ENCODE results near the gene NCBP3.
"Not testable (repeated sequence)": the region's sequence is repeated elsewhere in the genome, so short reads cannot be mapped to it uniquely, and the experiment has no call there.

Gene NCBP3

DNA sequence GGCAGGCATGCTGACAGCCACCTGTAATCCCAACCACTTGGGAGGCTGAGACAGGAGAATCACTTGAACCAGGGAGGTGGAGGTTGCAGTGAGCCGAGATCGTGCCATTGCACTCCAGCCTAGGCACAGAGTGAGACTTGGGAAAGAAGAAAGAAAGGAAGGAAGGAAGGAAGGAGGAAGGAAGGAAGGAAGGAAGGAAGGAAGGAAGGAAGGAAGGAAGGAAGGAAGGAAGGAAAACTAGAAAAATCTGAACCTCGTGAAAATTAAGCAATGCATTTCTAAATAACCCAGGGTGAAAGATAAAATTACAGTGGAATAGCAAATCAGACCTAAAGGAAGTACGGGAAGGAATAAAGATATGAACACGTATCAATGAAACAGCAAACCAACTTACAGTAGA lies 60.7 kb downstream of the NCBP3 start:
- not testable (repeated sequence) for H3K9me3 ChIP-seq (ENCODE audit: control insufficient read depth, insufficient read depth, low read length); H3K36me3 ChIP-seq (ENCODE audit: control insufficient read depth, insufficient read depth, low read length); H3K4me1 ChIP-seq (ENCODE audit: control insufficient read depth, insufficient read depth, low read length); H3K27ac ChIP-seq (ENCODE audit: low read depth, low read length); H3K4me3 ChIP-seq (ENCODE audit: low read depth, low read length); H3K9ac ChIP-seq (ENCODE audit: low read depth, low read length); H3K27me3 ChIP-seq (ENCODE audit: control insufficient read depth, insufficient read depth, low read length)

DNA sequence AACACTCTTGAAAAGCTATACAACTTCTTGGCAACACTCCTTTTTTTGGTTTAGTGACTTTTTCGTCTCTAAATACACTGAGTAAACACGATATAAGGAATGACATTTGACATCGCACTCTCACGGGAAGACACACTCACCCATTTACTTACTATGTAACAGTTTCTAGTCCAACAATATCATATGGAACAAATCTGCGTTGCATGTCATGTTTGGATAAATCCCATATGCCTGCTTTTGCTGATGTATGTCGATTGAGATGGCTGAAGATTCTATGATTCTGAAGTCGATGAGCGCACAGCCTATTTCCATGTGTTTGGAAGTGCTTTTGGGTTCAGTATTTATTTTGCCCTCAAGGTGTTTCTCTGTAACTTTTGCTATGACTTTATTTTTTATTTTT lies 63.3 kb downstream of the NCBP3 start:
- no peaks in the 10 kb centered on the region for H3K4me1 ChIP-seq (ENCODE audit: control insufficient read depth, insufficient read depth, low read length)
- no peak overlapping the region for H3K27ac ChIP-seq (ENCODE audit: low read depth, low read length)

DNA sequence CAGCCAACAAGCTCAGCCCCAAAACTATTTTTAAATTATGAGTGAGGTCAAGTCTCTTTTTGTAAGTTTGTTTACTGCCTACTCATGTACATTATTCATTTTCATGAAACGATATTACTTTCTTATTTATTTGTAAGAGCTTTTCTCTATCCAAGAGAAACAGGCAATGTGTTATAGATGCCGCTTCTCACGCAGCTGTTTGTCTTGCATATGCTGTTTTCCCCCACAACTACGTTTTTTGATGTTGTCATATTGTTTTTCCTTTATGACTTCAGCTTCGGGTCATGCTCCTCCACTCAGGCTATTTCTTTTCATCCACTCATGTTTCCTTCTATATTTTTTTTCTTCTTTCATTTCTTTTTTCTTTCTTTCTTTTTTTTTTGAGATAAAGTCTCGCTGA lies 65.1 kb downstream of the NCBP3 start:
- Histone ChIP-seq H3K27ac (ENCODE audit: low read depth, low read length) (no peak overlapping the region), H3K27me3 (ENCODE audit: control insufficient read depth, insufficient read depth, low read length) (no peaks in the 10 kb centered on the region), H3K9ac (ENCODE audit: low read depth, low read length) (no peak overlapping the region), H3K4me3 (ENCODE audit: low read depth, low read length) (no peak overlapping the region), H3K4me1 (ENCODE audit: control insufficient read depth, insufficient read depth, low read length) (no peaks in the 10 kb centered on the region), H3K36me3 (ENCODE audit: control insufficient read depth, insufficient read depth, low read length) (no peaks in the 10 kb centered on the region), H3K9me3 (ENCODE audit: control insufficient read depth, insufficient read depth, low read length) (no peaks in the 10 kb centered on the region)

More for the DNA sequence above, 63.3 kb downstream of the NCBP3 start:
- H3K27me3 ChIP-seq (ENCODE audit: control insufficient read depth, insufficient read depth, low read length), result no peaks in the 10 kb centered on the region
- no peak overlapping the region for H3K9ac ChIP-seq (ENCODE audit: low read depth, low read length)
- H3K9me3 ChIP-seq (ENCODE audit: control insufficient read depth, insufficient read depth, low read length), result no peaks in the 10 kb centered on the region
- no peaks in the 10 kb centered on the region for H3K36me3 ChIP-seq (ENCODE audit: control insufficient read depth, insufficient read depth, low read length)
- no peak overlapping the region for H3K4me3 ChIP-seq (ENCODE audit: low read depth, low read length)

DNA sequence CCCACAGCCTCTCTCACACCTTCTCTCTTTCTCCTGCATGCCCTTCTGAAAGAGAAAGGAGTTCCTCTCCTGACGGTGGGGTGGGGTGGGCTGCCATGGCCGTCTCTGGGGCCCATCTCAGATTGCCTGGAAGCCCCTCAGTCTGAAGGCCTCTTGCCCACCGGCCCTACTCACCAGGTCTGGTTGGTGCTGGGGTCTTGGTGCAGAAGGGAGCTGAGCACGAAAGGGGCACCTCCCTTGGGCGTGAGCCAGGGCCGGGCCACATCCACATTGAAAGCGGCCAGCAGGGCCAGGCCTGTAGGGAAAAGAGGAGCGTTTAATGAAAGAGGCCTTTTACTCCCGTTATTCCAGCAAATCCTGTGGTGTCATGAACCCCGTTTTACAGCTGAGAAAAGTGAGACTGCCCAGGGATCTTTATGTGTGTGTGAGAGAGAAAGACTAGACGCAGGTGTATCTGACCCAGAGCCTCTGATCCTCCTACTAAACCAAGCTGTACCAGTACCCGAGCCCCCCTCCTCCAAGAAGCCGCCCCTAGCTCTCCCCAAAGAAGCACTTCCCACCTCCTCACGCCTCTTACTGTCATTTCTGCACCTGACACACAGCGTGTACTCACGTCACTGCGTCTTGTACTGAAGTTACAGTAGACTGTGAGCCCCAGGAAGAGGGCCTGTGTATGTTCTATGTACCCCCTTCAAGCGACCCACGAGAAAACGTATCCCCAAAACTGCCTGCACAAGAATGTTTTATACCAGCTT lies 68.5 kb downstream of the NCBP3 start:
- H3K27ac ChIP-seq (ENCODE audit: low read depth, low read length), result no peak overlapping the region
- no peaks in the 10 kb centered on the region for H3K36me3 ChIP-seq (ENCODE audit: control insufficient read depth, insufficient read depth, low read length)
- no peaks in the 10 kb centered on the region for H3K4me1 ChIP-seq (ENCODE audit: control insufficient read depth, insufficient read depth, low read length)
- H3K27me3 ChIP-seq (ENCODE audit: control insufficient read depth, insufficient read depth, low read length), result no peaks in the 10 kb centered on the region
- no peaks in the 10 kb centered on the region for H3K9me3 ChIP-seq (ENCODE audit: control insufficient read depth, insufficient read depth, low read length)
- H3K4me3 ChIP-seq (ENCODE audit: low read depth, low read length), result no peak overlapping the region
- no peak overlapping the region for H3K9ac ChIP-seq (ENCODE audit: low read depth, low read length)

DNA sequence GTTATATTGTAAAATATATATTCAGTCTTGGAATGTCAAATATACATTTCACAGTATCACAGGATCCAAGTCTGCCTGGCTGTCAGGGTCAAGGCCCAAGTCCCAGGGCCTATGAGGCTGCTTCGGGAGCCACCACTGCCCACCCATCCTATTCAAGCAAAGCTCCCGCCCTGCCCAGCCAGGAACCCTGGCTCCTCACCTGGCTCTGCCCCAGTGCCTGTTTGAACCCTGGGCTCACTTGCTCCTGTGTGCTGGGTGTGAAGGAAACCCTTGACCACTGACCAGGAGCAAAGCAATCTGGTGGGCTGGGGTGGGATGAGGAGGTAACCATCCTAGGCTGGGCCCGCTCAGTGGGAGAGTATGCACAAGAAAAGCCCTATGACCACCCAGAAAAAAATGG lies 72.1 kb downstream of the NCBP3 start:
- Histone ChIP-seq H3K9ac (ENCODE audit: low read depth, low read length) (no peak overlapping the region), H3K27me3 (ENCODE audit: control insufficient read depth, insufficient read depth, low read length) (no peaks in the 10 kb centered on the region), H3K27ac (ENCODE audit: low read depth, low read length) (no peak overlapping the region), H3K4me1 (ENCODE audit: control insufficient read depth, insufficient read depth, low read length) (no peaks in the 10 kb centered on the region), H3K4me3 (ENCODE audit: low read depth, low read length) (no peak overlapping the region), H3K9me3 (ENCODE audit: control insufficient read depth, insufficient read depth, low read length) (no peaks in the 10 kb centered on the region), H3K36me3 (ENCODE audit: control insufficient read depth, insufficient read depth, low read length) (no peaks in the 10 kb centered on the region)

DNA sequence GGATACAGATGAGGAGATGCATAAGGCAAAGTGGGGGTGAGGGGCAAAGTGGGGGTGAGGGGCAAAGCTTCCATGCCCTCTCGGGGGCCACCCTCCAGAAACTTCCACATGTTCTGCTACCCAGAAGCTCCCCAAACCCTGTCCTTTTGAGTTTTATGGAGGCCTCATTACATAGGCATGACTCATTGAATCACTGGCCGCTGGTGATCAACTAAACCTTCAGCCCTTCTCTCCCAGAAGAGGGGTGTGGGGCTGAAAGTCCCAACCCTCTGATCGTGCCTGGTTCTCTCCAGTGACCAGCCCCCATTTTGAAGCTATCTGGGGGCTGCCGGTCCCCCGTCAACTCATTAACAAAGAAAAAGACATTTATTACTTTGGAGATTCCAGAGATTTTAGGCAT lies 72.5 kb downstream of the NCBP3 start:
- H3K36me3 ChIP-seq (ENCODE audit: control insufficient read depth, insufficient read depth, low read length), result no peaks in the 10 kb centered on the region
- H3K27me3 ChIP-seq (ENCODE audit: control insufficient read depth, insufficient read depth, low read length), result no peaks in the 10 kb centered on the region
- no peak overlapping the region for H3K4me3 ChIP-seq (ENCODE audit: low read depth, low read length)
- H3K4me1 ChIP-seq (ENCODE audit: control insufficient read depth, insufficient read depth, low read length), result no peaks in the 10 kb centered on the region
- no peak overlapping the region for H3K27ac ChIP-seq (ENCODE audit: low read depth, low read length)
- H3K9ac ChIP-seq (ENCODE audit: low read depth, low read length), result no peak overlapping the region
- no peaks in the 10 kb centered on the region for H3K9me3 ChIP-seq (ENCODE audit: control insufficient read depth, insufficient read depth, low read length)

DNA sequence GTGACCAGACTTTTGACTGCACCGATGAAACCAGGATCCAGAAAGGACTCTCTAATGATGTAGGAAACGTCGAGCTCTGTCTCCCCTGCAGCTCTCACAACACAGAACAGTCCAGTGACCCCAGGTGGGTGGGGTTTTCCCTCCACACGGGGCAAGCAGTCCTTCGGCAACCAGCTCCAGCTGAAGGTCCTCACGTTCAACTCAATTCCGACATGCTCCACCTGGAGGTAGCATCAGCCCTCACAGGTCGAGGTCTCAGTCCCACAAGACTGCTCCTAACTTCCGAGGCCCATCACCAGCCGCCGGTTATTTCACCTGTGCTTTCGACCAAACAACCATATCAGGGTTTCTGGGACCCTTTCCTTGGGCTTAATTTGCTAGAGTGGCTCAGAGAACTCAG lies 73.3 kb downstream of the NCBP3 start:
- no peak overlapping the region for H3K9ac ChIP-seq (ENCODE audit: low read depth, low read length)
- no peaks in the 10 kb centered on the region for H3K36me3 ChIP-seq (ENCODE audit: control insufficient read depth, insufficient read depth, low read length)
- H3K4me3 ChIP-seq (ENCODE audit: low read depth, low read length), result no peak overlapping the region
- no peak overlapping the region for H3K27ac ChIP-seq (ENCODE audit: low read depth, low read length)
- H3K9me3 ChIP-seq (ENCODE audit: control insufficient read depth, insufficient read depth, low read length), result no peaks in the 10 kb centered on the region
- H3K4me1 ChIP-seq (ENCODE audit: control insufficient read depth, insufficient read depth, low read length), result no peaks in the 10 kb centered on the region
- H3K27me3 ChIP-seq (ENCODE audit: control insufficient read depth, insufficient read depth, low read length), result no peaks in the 10 kb centered on the region

DNA sequence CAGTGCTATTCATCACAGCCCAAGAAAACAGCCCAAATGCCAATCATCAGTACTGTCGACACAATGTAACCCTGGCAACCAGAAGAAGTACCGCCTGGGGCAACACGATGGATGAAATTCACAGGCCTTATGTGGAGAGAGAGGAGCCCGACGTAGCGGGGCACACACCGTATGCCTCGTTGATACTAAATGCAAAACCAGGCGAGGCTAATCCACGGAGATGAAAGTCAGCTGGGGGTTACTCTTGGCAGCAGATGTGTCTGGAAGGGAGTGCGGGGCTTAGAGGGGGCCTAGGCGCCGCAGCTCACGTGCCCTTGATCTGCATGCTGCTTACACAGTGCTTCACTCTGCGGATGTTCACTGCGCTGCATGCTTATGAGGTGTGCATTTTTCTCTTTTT lies 74.9 kb downstream of the NCBP3 start:
- Histone ChIP-seq H3K36me3 (ENCODE audit: control insufficient read depth, insufficient read depth, low read length) (no peaks in the 10 kb centered on the region), H3K27ac (ENCODE audit: low read depth, low read length) (no peak overlapping the region), H3K4me3 (ENCODE audit: low read depth, low read length) (no peak overlapping the region), H3K4me1 (ENCODE audit: control insufficient read depth, insufficient read depth, low read length) (no peaks in the 10 kb centered on the region), H3K9ac (ENCODE audit: low read depth, low read length) (no peak overlapping the region), H3K9me3 (ENCODE audit: control insufficient read depth, insufficient read depth, low read length) (no peaks in the 10 kb centered on the region), H3K27me3 (ENCODE audit: control insufficient read depth, insufficient read depth, low read length) (no peaks in the 10 kb centered on the region)

DNA sequence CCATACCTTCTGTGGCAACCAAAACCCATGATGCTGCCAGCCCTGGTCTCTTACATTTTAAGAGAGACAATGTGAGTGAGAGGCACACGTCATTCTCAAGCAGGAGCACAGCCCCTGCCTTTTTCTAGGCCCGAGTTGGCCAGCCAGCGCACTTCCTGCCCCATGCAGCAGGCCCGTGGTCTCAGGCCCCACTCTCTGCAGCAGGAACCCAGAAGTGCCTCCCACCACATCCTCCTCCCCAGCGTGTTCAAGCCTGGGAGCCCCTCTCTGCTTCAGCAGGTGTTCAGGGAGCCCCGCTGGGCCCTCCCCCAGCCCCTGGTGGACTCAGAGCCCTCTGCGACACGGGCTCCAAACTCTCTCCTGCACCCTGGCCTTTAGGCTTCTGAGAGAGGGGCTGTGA lies 75.6 kb downstream of the NCBP3 start:
- H3K9ac ChIP-seq (ENCODE audit: low read depth, low read length), result no peak overlapping the region
- no peaks in the 10 kb centered on the region for H3K27me3 ChIP-seq (ENCODE audit: control insufficient read depth, insufficient read depth, low read length)
- H3K36me3 ChIP-seq (ENCODE audit: control insufficient read depth, insufficient read depth, low read length), result no peaks in the 10 kb centered on the region
- no peaks in the 10 kb centered on the region for H3K4me1 ChIP-seq (ENCODE audit: control insufficient read depth, insufficient read depth, low read length)
- no peaks in the 10 kb centered on the region for H3K9me3 ChIP-seq (ENCODE audit: control insufficient read depth, insufficient read depth, low read length)
- H3K4me3 ChIP-seq (ENCODE audit: low read depth, low read length), result no peak overlapping the region
- no peak overlapping the region for H3K27ac ChIP-seq (ENCODE audit: low read depth, low read length)

DNA sequence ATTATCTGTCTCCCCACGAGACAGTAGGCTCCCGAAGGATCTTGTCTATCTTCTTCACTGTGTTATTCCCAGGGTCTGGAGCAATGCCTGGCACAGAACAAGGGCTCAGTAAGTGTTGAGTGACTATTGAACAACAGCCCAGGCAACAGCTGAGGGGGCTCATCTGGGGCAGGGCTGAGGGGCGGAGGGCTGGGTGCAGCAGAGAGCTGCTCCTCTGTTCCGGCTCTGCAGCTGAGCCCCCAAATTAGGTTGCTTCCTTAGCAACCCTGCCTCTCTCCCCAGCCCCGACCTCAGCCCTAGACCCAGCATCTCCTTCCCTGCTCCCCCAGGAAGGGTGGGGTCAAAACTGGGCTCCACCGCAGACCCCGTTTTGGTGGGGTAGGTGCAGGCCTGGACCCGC lies 77.3 kb downstream of the NCBP3 start:
- Histone ChIP-seq H3K36me3 (ENCODE audit: control insufficient read depth, insufficient read depth, low read length) (no peaks in the 10 kb centered on the region), H3K9ac (ENCODE audit: low read depth, low read length) (no peak overlapping the region), H3K4me1 (ENCODE audit: control insufficient read depth, insufficient read depth, low read length) (no peaks in the 10 kb centered on the region), H3K27me3 (ENCODE audit: control insufficient read depth, insufficient read depth, low read length) (no peaks in the 10 kb centered on the region), H3K27ac (ENCODE audit: low read depth, low read length) (no peak overlapping the region), H3K4me3 (ENCODE audit: low read depth, low read length) (no peak overlapping the region), H3K9me3 (ENCODE audit: control insufficient read depth, insufficient read depth, low read length) (no peaks in the 10 kb centered on the region)

DNA sequence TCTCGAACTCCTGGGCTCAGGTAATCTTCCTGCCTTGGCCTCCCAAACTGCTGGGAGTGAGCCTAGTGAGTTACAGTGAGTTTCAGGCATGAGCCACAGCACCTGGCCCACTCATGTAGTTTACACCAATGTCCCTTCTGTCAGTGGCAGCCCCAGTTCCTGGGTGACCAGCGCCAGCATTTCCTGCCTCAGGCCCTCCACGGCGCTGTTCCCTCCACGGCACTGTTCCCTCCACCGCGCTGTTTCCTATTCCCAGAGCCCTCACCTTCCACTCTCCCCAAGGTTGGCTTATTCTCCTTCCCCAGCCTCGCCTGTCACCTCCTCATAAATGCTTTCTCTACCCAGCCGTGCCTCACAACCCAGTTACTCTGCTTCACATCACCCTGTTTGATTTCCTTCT lies 77.7 kb downstream of the NCBP3 start:
- no peaks in the 10 kb centered on the region for H3K36me3 ChIP-seq (ENCODE audit: control insufficient read depth, insufficient read depth, low read length)
- no peaks in the 10 kb centered on the region for H3K27me3 ChIP-seq (ENCODE audit: control insufficient read depth, insufficient read depth, low read length)
- H3K9ac ChIP-seq (ENCODE audit: low read depth, low read length), result no peak overlapping the region
- H3K9me3 ChIP-seq (ENCODE audit: control insufficient read depth, insufficient read depth, low read length), result no peaks in the 10 kb centered on the region
- no peak overlapping the region for H3K27ac ChIP-seq (ENCODE audit: low read depth, low read length)
- H3K4me3 ChIP-seq (ENCODE audit: low read depth, low read length), result no peak overlapping the region
- H3K4me1 ChIP-seq (ENCODE audit: control insufficient read depth, insufficient read depth, low read length), result no peaks in the 10 kb centered on the region

DNA sequence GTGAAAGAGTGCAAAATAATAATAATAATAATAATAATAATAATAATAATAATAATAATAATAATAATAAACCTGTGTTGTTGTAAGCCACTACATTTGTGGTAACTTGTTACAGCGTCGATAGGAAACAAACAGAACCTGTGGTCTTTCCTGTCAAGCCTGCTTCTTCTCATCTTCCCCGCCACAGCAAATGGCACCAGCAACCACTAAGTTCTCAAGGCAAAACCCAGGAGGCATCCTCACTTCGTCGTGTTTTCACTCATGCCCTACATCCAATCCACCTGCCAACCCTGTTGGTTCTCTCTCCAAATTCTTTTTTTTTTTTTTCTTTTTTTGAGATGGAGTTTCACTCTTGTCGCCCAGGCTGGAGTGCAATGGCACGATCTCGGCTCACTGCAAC lies 79.3 kb downstream of the NCBP3 start:
- H3K9ac ChIP-seq (ENCODE audit: low read depth, low read length), result no peak overlapping the region
- H3K4me1 ChIP-seq (ENCODE audit: control insufficient read depth, insufficient read depth, low read length), result no peaks in the 10 kb centered on the region
- H3K9me3 ChIP-seq (ENCODE audit: control insufficient read depth, insufficient read depth, low read length), result no peaks in the 10 kb centered on the region
- no peaks in the 10 kb centered on the region for H3K36me3 ChIP-seq (ENCODE audit: control insufficient read depth, insufficient read depth, low read length)
- no peaks in the 10 kb centered on the region for H3K27me3 ChIP-seq (ENCODE audit: control insufficient read depth, insufficient read depth, low read length)
- no peak overlapping the region for H3K4me3 ChIP-seq (ENCODE audit: low read depth, low read length)
- no peak overlapping the region for H3K27ac ChIP-seq (ENCODE audit: low read depth, low read length)

All from HUES48 (cell line).